Caco-2 (cell line): ENCODE results near the gene NMRK2. TPM values are rescaled to one million over a fixed set of nuclear protein-coding genes. Genes with fewer than 3 reads are reported as not detected.

ENCODE experiments used
- BruUV-seq: library from RNA; stranded (reverse); fragments of 400-500 nt; replicated peaks from 2 replicates; lab custom pipeline; 2021; lab: Mats Ljungman, UMichigan
- CTCF ChIA-PET: fragments of 300-600 bp; sonication (Branson Sonifier 250); formaldehyde crosslinking; loops from one replicate; lab custom pipeline; 2022; ENCODE audit warnings: antibody characterized with exemption; lab: Charles Lee
- POLR2A ChIA-PET: fragments of 300-600 bp; sonication (Branson Sonifier 250); formaldehyde crosslinking; loops from one replicate; lab custom pipeline; 2022; ENCODE audit warnings: antibody characterized with exemption; lab: Charles Lee
- DNase-seq, 2 experiments: peaks; one replicate each; pipeline versions ENCODE4 v3.0.0 to v3.0.0-alpha.2; 2020 to 2022
- H3K27me3 ChIP-seq: replicated peaks from 2 replicates; pipeline ENCODE4 v1.6.0; 2011; ENCODE audit warnings: low read length; ENCODE audit not compliant: control insufficient read depth, insufficient read depth
- H3K36me3 ChIP-seq: 2 replicates; pipeline ENCODE4 v1.5.1; 2011; ENCODE audit warnings: low read length; ENCODE audit not compliant: control insufficient read depth, insufficient read depth
- H3K4me1 ChIP-seq: fragments of 250-450 bp; sonication (Bioruptor Pico); 2 replicates; pipeline ENCODE4 v1.5.1; 2020; ENCODE audit warnings: mild to moderate bottlenecking
- H3K4me3 ChIP-seq: 2 replicates; pipeline ENCODE4 v1.5.1; 2011; ENCODE audit warnings: low read depth, mild to moderate bottlenecking, control low read depth, low read length
- H3K9me3 ChIP-seq: fragments of 250-450 bp; sonication (Bioruptor Pico); 2 replicates; pipeline ENCODE4 v1.5.1; 2020; ENCODE audit warnings: mild to moderate bottlenecking, moderate library complexity
- H3K27ac Mint-ChIP-seq: one replicate; pipeline ENCODE4 v1.8.0; 2022; ENCODE audit warnings: mixed read lengths; ENCODE audit not compliant: unreplicated experiment
- H3K27me3 Mint-ChIP-seq: one replicate; pipeline ENCODE4 v1.8.0; 2022; ENCODE audit warnings: mixed read lengths; ENCODE audit not compliant: insufficient read depth, unreplicated experiment
- H3K36me3 Mint-ChIP-seq: one replicate; pipeline ENCODE4 v1.8.0; 2022; ENCODE audit warnings: mild to moderate bottlenecking, mixed read lengths; ENCODE audit not compliant: insufficient read depth, unreplicated experiment
- H3K4me1 Mint-ChIP-seq: one replicate; pipeline ENCODE4 v1.8.0; 2022; ENCODE audit warnings: low read depth, mixed read lengths; ENCODE audit not compliant: unreplicated experiment
- H3K4me3 Mint-ChIP-seq: one replicate; pipeline ENCODE4 v1.8.0; 2022; ENCODE audit warnings: mild to moderate bottlenecking, moderate library complexity, mixed read lengths; ENCODE audit not compliant: unreplicated experiment
- H3K9me3 Mint-ChIP-seq: one replicate; pipeline ENCODE4 v1.8.0; 2022; ENCODE audit warnings: mixed read lengths; ENCODE audit not compliant: unreplicated experiment
- intact Hi-C: fragments of 100-400 bp; cut with micrococcal nuclease; formaldehyde crosslinking; loops from one replicate; pipeline ENCODE4 v1.10.0; 2022; ENCODE audit not compliant: unreplicated experiment
- total RNA-seq: library from RNA; stranded (reverse); gene quantifications from 2 replicates; pipeline ENCODE4 v1.2.3, GENCODE V29; 2022
- TF ChIP-seq, protein P1 (sequence below), 2 experiments: fragments of 200-600 bp in 1 of 2; IDR thresholded peaks; 1 replicate in 1 of 2; 2 replicates in 1 of 2; pipeline versions ENCODE4 v1.5.1 to v1.8.0; 2011 to 2022; ENCODE audit warnings: antibody characterized with exemption in 1 of 2, control low read depth in 1 of 2, inconsistent platforms in 1 of 2, low read depth in 1 of 2, low read length in 1 of 2, mild to moderate bottlenecking in 1 of 2, moderate library complexity in 1 of 2; ENCODE audit not compliant: insufficient read depth in 1 of 2, severe bottlenecking in 1 of 2, unreplicated experiment in 1 of 2

The NMRK2 gene
- total RNA-seq, 1 experiment from 2014 or later = not detected

DNA sequence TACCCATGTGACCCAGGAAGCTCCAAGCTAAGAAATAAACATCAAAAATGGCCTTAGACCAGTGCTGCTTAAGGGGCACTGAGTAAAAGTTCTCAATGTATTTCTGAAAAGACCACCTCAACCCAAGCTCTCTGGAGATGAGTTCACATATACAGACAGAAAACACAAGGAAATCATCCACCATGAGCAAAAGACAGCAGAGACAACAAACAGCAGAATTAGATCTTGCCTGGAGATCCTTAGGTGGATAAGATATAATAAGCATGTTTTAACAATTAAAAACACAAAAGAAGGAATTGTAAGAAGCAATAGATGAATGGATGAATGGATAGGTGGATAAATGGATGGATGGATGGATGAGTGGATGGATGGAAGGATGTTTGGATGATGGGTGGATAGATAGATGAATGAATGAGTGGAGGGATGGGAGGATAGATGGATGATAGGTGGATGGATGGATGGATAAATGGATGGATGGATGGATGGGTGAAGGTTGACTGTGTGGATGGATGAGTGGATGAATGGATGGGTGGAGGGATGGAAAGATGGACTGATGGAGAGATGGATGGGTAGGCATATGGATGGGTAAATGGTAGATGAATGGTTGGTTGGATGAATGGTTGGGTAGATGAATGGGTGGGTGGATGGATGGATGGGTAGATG, 9.6 kb upstream of the NMRK2 start:
- ChIA-PET CTCF (no interaction called here), POLR2A (no interaction called here)
- H3K27me3 Mint-ChIP-seq = peaks cover 9% of the 10 kb centered on the region
- Histone ChIP-seq H3K4me3 (no peak overlapping the region), H3K27me3 (no peaks in the 10 kb centered on the region), H3K9me3 (peaks cover 8% of the 10 kb centered on the region; the same call in 1 of the 2 replicates), H3K36me3 (no peaks in the 10 kb centered on the region), H3K4me1 (no peaks in the 10 kb centered on the region)
- TF ChIP-seq, protein P1, sequence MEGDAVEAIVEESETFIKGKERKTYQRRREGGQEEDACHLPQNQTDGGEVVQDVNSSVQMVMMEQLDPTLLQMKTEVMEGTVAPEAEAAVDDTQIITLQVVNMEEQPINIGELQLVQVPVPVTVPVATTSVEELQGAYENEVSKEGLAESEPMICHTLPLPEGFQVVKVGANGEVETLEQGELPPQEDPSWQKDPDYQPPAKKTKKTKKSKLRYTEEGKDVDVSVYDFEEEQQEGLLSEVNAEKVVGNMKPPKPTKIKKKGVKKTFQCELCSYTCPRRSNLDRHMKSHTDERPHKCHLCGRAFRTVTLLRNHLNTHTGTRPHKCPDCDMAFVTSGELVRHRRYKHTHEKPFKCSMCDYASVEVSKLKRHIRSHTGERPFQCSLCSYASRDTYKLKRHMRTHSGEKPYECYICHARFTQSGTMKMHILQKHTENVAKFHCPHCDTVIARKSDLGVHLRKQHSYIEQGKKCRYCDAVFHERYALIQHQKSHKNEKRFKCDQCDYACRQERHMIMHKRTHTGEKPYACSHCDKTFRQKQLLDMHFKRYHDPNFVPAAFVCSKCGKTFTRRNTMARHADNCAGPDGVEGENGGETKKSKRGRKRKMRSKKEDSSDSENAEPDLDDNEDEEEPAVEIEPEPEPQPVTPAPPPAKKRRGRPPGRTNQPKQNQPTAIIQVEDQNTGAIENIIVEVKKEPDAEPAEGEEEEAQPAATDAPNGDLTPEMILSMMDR (IDR thresholded peaks at IDR 0.05; ENCODE audit: insufficient read depth in 1 of 2, low read depth in 1 of 2, low read length in 1 of 2, severe bottlenecking in 1 of 2, unreplicated experiment in 1 of 2) = no peak
- no peaks in the 10 kb centered on the region for H3K4me1 Mint-ChIP-seq
- no peak overlapping the region for H3K4me3 Mint-ChIP-seq
- no TSS peak for BruUV-seq
- intact Hi-C loops = no loop called here
- H3K36me3 Mint-ChIP-seq = no peaks in the 10 kb centered on the region
- H3K9me3 Mint-ChIP-seq = peaks cover 16% of the 10 kb centered on the region
- DNase-seq = no peak
- H3K27ac Mint-ChIP-seq = no peak overlapping the region

DNA sequence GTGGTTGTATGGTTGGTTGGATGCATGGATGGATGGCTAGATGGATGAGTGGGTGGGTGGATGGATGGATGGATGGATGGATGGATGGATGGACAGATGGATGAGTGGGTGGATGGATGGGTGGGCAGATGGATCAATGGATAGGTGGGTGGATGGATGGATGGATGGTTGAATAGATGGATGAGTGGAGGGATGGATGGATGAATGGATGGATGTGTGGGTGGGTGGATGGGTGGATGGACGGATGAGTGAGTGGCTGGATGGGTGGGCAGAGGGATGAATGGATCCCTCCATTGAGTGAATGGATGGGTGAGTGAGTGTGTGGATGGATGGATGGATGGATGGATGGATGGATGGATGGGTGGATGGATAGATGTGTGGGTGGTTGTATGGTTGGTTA, 9.0 kb upstream of the NMRK2 start:
- peaks cover 16% of the 10 kb centered on the region for H3K9me3 Mint-ChIP-seq

DNA sequence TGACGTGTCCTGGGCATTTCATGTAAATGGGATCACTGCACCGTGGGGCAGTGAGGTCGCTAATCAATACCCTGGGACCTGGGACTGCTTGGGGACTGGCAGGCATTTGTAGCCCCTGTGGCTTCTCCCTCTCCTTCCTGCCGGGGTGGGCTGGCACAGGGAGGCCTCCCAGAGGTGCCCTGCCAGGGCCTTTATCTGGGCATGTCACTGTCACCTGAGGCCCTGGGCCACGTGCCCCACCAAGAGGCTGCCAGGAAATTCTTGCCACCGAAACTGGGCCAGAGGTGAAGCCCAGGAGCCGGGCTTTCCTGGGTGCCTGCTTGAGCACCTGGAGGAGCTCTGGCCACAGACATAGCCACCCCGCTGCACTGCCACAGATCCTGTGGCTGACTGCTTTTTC, 1.8 kb upstream of the NMRK2 start:
- Mint-ChIP-seq H3K9me3 (no peaks in the 10 kb centered on the region), H3K4me1 (no peaks in the 10 kb centered on the region), H3K4me3 (no peak overlapping the region), H3K36me3 (no peaks in the 10 kb centered on the region), H3K27me3 (no peaks in the 10 kb centered on the region), H3K27ac (no peak overlapping the region)
- no TSS peak for BruUV-seq
- Histone ChIP-seq H3K9me3 (no peaks in the 10 kb centered on the region), H3K36me3 (no peaks in the 10 kb centered on the region), H3K27me3 (no peaks in the 10 kb centered on the region), H3K4me3 (no peak overlapping the region), H3K4me1 (no peaks in the 10 kb centered on the region)
- DNase-seq = no peak
- CTCF ChIA-PET = no interaction called here
- TF ChIP-seq, protein P1 (IDR thresholded peaks at IDR 0.05; ENCODE audit: insufficient read depth in 1 of 2, low read depth in 1 of 2, low read length in 1 of 2, severe bottlenecking in 1 of 2, unreplicated experiment in 1 of 2) = no peak
- intact Hi-C loops = no loop called here
- POLR2A ChIA-PET = no interaction called here

More for the DNA sequence above, 9.0 kb upstream of the NMRK2 start:
- Histone ChIP-seq H3K4me3 (no peak overlapping the region), H3K36me3 (no peaks in the 10 kb centered on the region), H3K27me3 (no peaks in the 10 kb centered on the region), H3K4me1 (no peaks in the 10 kb centered on the region), H3K9me3 (peaks cover 8% of the 10 kb centered on the region; the same call in 1 of the 2 replicates)
- H3K27me3 Mint-ChIP-seq = peaks cover 9% of the 10 kb centered on the region
- TF ChIP-seq, protein P1 (IDR thresholded peaks at IDR 0.05; ENCODE audit: insufficient read depth in 1 of 2, low read depth in 1 of 2, low read length in 1 of 2, severe bottlenecking in 1 of 2, unreplicated experiment in 1 of 2) = no peak
- POLR2A ChIA-PET = no interaction called here
- no TSS peak for BruUV-seq
- intact Hi-C loops = no loop called here
- H3K4me3 Mint-ChIP-seq = no peak overlapping the region
- no peak overlapping the region for H3K27ac Mint-ChIP-seq
- DNase-seq = no peak
- no peaks in the 10 kb centered on the region for H3K4me1 Mint-ChIP-seq
- CTCF ChIA-PET = no interaction called here
- H3K36me3 Mint-ChIP-seq = no peaks in the 10 kb centered on the region
